H1 (cell line): Measurements from ENCODE around the gene CELF2. TPM values are rescaled to one million over a fixed set of nuclear protein-coding genes. Genes with fewer than 3 reads are reported as not detected.
A peak's percentile ranks its signal among the peaks of the same experiment; 100 is the strongest.

ENCODE experiments used
- CTCF ChIA-PET: fragments of 300-600 bp; sonication (Branson Sonifier 250); formaldehyde crosslinking; loops from one replicate; lab custom pipeline; 2021; ENCODE audit not compliant: partially characterized antibody; lab: Charles Lee
- POLR2A ChIA-PET: fragments of 300-600 bp; sonication (Branson Sonifier 250); formaldehyde crosslinking; loops from one replicate; lab custom pipeline; 2021; ENCODE audit warnings: inconsistent platforms; ENCODE audit not compliant: partially characterized antibody; lab: Charles Lee
- DNase-seq, 2 experiments: peaks; one replicate each; pipeline versions ENCODE4 v3.0.0 to v3.0.0-alpha.2; 2010 to 2022; ENCODE audit warnings: low spot score in 2 of 2, low read depth in 1 of 2, mixed read lengths in 1 of 2
- FAIRE-seq: peaks from 2 replicates; lab custom pipeline; 2011; peaks lifted over from hg19 to GRCh38; lab: Jason Lieb, UNC
- H2AFZ ChIP-seq: 2 replicates; pipeline ENCODE4 v1.8.1; 2012; ENCODE audit warnings: low read length, inconsistent platforms
- H2AK5ac ChIP-seq: 2 replicates; pipeline ENCODE4 v1.6.1; 2013; ENCODE audit warnings: low read depth, low read length
- H2BK120ac ChIP-seq: replicated peaks from 2 replicates; pipeline ENCODE3; 2013; ENCODE audit warnings: low read depth, low read length, inconsistent platforms
- H2BK12ac ChIP-seq: 2 replicates; pipeline ENCODE4 v1.6.1; 2013; ENCODE audit warnings: low read depth, low read length
- H2BK15ac ChIP-seq: 2 replicates; pipeline ENCODE4 v1.6.1; 2013; ENCODE audit warnings: low read length
- H2BK20ac ChIP-seq: 2 replicates; pipeline ENCODE4 v1.6.1; 2013; ENCODE audit warnings: low read length
- H2BK5ac ChIP-seq: 2 replicates; pipeline ENCODE4 v1.6.1; 2013; ENCODE audit warnings: low read depth, low read length
- H3K14ac ChIP-seq: 2 replicates; pipeline ENCODE4 v1.6.1; 2013; ENCODE audit warnings: inconsistent platforms; ENCODE audit not compliant: insufficient read length
- H3K18ac ChIP-seq: 2 replicates; pipeline ENCODE4 v1.6.1; 2013; ENCODE audit warnings: low read length; ENCODE audit errors: extremely low read depth
- H3K23ac ChIP-seq: 2 replicates; pipeline ENCODE4 v1.6.1; 2013; ENCODE audit warnings: inconsistent platforms; ENCODE audit not compliant: insufficient read length
- H3K23me2 ChIP-seq: 2 replicates; pipeline ENCODE4 v1.6.1; 2013; ENCODE audit warnings: low read depth, low read length
- H3K27ac ChIP-seq: 2 replicates; pipeline ENCODE4 v1.6.1; 2011; ENCODE audit warnings: low read depth, low read length, inconsistent platforms
- H3K27me3 ChIP-seq, 4 experiments: replicated peaks in 1 of 4; 1 replicate in 1 of 4; 2 replicates in 3 of 4; pipeline versions ENCODE4 v1.6.1 to v1.8.1; 2011 to 2013; ENCODE audit warnings: low read length in 3 of 4, mild to moderate bottlenecking in 3 of 4, inconsistent platforms in 2 of 4, mixed read lengths in 2 of 4, moderate library complexity in 1 of 4; ENCODE audit not compliant: control insufficient read depth in 3 of 4, insufficient read depth in 3 of 4; ENCODE audit errors: extremely low read depth in 1 of 4
- H3K36me3 ChIP-seq, 4 experiments: 2 replicates each; pipeline versions ENCODE4 v1.6.1 to v1.8.1; 2011 to 2013; ENCODE audit warnings: mild to moderate bottlenecking in 4 of 4, low read length in 3 of 4, moderate library complexity in 2 of 4, control low read depth in 1 of 4, inconsistent platforms in 1 of 4; ENCODE audit not compliant: insufficient read depth in 4 of 4, control insufficient read depth in 2 of 4
- H3K4ac ChIP-seq: replicated peaks from 2 replicates; pipeline ENCODE3; 2013; ENCODE audit warnings: low read length, low read depth, mixed read lengths, inconsistent platforms; ENCODE audit not compliant: insufficient read length
- H3K4me1 ChIP-seq, 4 experiments: replicated peaks in 1 of 4; 1 replicate in 1 of 4; 2 replicates in 3 of 4; pipeline versions ENCODE4 v1.6.1 to v1.8.1; 2011 to 2013; ENCODE audit warnings: low read length in 3 of 4, inconsistent platforms in 2 of 4, mixed read lengths in 1 of 4; ENCODE audit not compliant: insufficient read depth in 4 of 4, control insufficient read depth in 3 of 4
- H3K4me2 ChIP-seq, 2 experiments: 2 replicates each; pipeline versions ENCODE4 v1.6.1 to v1.8.1; 2011 to 2013; ENCODE audit warnings: low read depth in 2 of 2, low read length in 2 of 2, control low read depth in 1 of 2, inconsistent platforms in 1 of 2, mild to moderate bottlenecking in 1 of 2; ENCODE audit not compliant: insufficient read depth in 1 of 2
- H3K4me3 ChIP-seq, 4 experiments: fragments of 200-600, 300-600 bp in 1 of 4; sonication (generic), shearing (Covaris generic), sonication (Bioruptor Twin) in 1 of 4; 2 replicates each; pipeline versions ENCODE4 v1.5.1 to v1.8.1; 2011 to 2016; ENCODE audit warnings: low read length in 4 of 4, low read depth in 3 of 4, control low read depth in 2 of 4, inconsistent platforms in 2 of 4, mild to moderate bottlenecking in 2 of 4, mixed read lengths in 1 of 4, moderate library complexity in 1 of 4; ENCODE audit not compliant: insufficient read depth in 2 of 4; ENCODE audit errors: extremely low read depth in 1 of 4
- H3K56ac ChIP-seq: replicated peaks from 2 replicates; pipeline ENCODE3; 2013; ENCODE audit warnings: low read depth, mild to moderate bottlenecking, mixed read lengths, low read length, inconsistent platforms; ENCODE audit not compliant: insufficient read length
- H3K79me1 ChIP-seq: 2 replicates; pipeline ENCODE4 v1.6.1; 2013; ENCODE audit warnings: low read depth, low read length, control low read depth
- H3K79me2 ChIP-seq, 2 experiments: 2 replicates each; pipeline versions ENCODE4 v1.6.1 to v1.8.1; 2012 to 2013; ENCODE audit warnings: low read length in 2 of 2, mild to moderate bottlenecking in 2 of 2, inconsistent platforms in 1 of 2; ENCODE audit not compliant: insufficient read depth in 2 of 2, control insufficient read depth in 1 of 2
- H3K9ac ChIP-seq, 4 experiments: replicated peaks in 1 of 4; 1 replicate in 1 of 4; 2 replicates in 3 of 4; pipeline versions ENCODE4 v1.6.1 to v1.8.1; 2011 to 2013; ENCODE audit warnings: low read depth in 3 of 4, low read length in 3 of 4, control low read depth in 2 of 4, mild to moderate bottlenecking in 2 of 4, moderate library complexity in 2 of 4, inconsistent platforms in 1 of 4; ENCODE audit errors: extremely low read depth in 1 of 4
- H3K9me3 ChIP-seq, 2 experiments: 2 replicates each; pipeline versions ENCODE4 v1.6.1 to v1.8.1; 2012 to 2013; ENCODE audit warnings: mild to moderate bottlenecking in 2 of 2, moderate library complexity in 2 of 2, control low read depth in 1 of 2, inconsistent platforms in 1 of 2, low read depth in 1 of 2, low read length in 1 of 2, mixed read lengths in 1 of 2; ENCODE audit not compliant: insufficient read depth in 2 of 2
- H4K20me1 ChIP-seq, 2 experiments: replicated peaks in 1 of 2; 2 replicates each; pipeline versions ENCODE3 to v1.8.1; 2011 to 2013; ENCODE audit warnings: inconsistent platforms in 2 of 2, low read length in 2 of 2, mild to moderate bottlenecking in 1 of 2; ENCODE audit not compliant: insufficient read depth in 2 of 2, control insufficient read depth in 1 of 2
- H4K5ac ChIP-seq: 2 replicates; pipeline ENCODE4 v1.6.1; 2013; ENCODE audit warnings: low read length, low read depth, mixed read lengths, inconsistent platforms; ENCODE audit not compliant: insufficient read length
- H4K8ac ChIP-seq: 2 replicates; pipeline ENCODE4 v1.8.0; 2013; ENCODE audit warnings: mild to moderate bottlenecking, moderate library complexity, low read length, inconsistent platforms; ENCODE audit not compliant: insufficient read depth; ENCODE audit errors: extremely low read depth
- H4K91ac ChIP-seq: replicated peaks from 2 replicates; pipeline ENCODE3; 2013; ENCODE audit warnings: low read length, mixed read lengths, inconsistent platforms; ENCODE audit not compliant: insufficient read length
- ASH2L ChIP-seq: fragments of 200-600, 300-600 bp; sonication (generic); IDR thresholded peaks from one replicate; pipeline ENCODE4 v1.7.1; 2017; ENCODE audit warnings: low read length
- ATF2 ChIP-seq: IDR thresholded peaks from 2 replicates; pipeline ENCODE4 v1.6.1; 2012; ENCODE audit warnings: low read length, inconsistent platforms
- CBX8 ChIP-seq: fragments of 300-800, 300-1000 bp; sonication (generic); IDR thresholded peaks from 2 replicates; pipeline ENCODE4 v1.7.1; 2016; ENCODE audit warnings: low read depth, low read length, borderline replicate concordance
- CREB1 ChIP-seq: IDR thresholded peaks from 2 replicates; pipeline ENCODE4 v1.6.1; 2012; ENCODE audit warnings: inconsistent platforms
- EP300 ChIP-seq, 2 experiments: IDR thresholded peaks; 1 replicate in 1 of 2; 2 replicates in 1 of 2; pipeline ENCODE4 v1.6.1; 2011 to 2012; ENCODE audit warnings: low read depth in 2 of 2, low read length in 2 of 2, mild to moderate bottlenecking in 2 of 2, borderline replicate concordance in 1 of 2, inconsistent platforms in 1 of 2, moderate library complexity in 1 of 2
- RNF2 ChIP-seq: fragments of 200-900, 300-1000 bp; sonication (generic); IDR thresholded peaks from 2 replicates; pipeline ENCODE4 v1.7.1; 2016; ENCODE audit warnings: borderline replicate concordance, low read depth, mild to moderate bottlenecking, antibody characterized with exemption, low read length; ENCODE audit not compliant: poor library complexity, severe bottlenecking; ENCODE audit errors: missing control alignments
- SIX5 ChIP-seq: IDR thresholded peaks from 2 replicates; pipeline ENCODE4 v1.6.1; 2011; ENCODE audit warnings: mild to moderate bottlenecking, low read depth, low read length
- TEAD4 ChIP-seq: IDR thresholded peaks from 2 replicates; pipeline ENCODE4 v1.6.1; 2012; ENCODE audit warnings: low read depth, low read length, inconsistent platforms, mixed read lengths
- YY1 ChIP-seq: IDR thresholded peaks from 2 replicates; pipeline ENCODE4 v1.6.1; 2011; ENCODE audit warnings: low read depth, mild to moderate bottlenecking, low read length
- WGBS, 2 experiments: shearing (Covaris generic) in 1 of 2; methylation state at CpG; one replicate each; pipeline versions ENCODE4 v1.1.6 to v1.1.7; 2013 to 2015; ENCODE audit warnings: low lambda C conversion rate in 2 of 2, mixed read lengths in 2 of 2, inconsistent platforms in 1 of 2, low coverage in 1 of 2, missing lambda C conversion rate in 1 of 2; ENCODE audit not compliant: insufficient replicate concordance in 2 of 2, insufficient coverage in 1 of 2, insufficient read length in 1 of 2; ENCODE audit errors: extremely low coverage in 1 of 2, missing lambda C conversion rate in 1 of 2; 5-methylcytosine and 5-hydroxymethylcytosine counted together
- polyA plus RNA-seq, 7 experiments: library from polyadenylated mRNA; depleted of rRNA in 3 of 7; stranded (reverse) in 5 of 7; unstranded in 2 of 7; fragments of >200 nt in 5 of 7; fragments of 200-250 nt in 2 of 7; gene quantifications; 1 replicate in 5 of 7; 2 replicates in 1 of 7; 4 replicates in 1 of 7; pipeline versions ENCODE4 v1.2.1 to v1.2.3, GENCODE V29; 2011 to 2013; ENCODE audit warnings: missing spikeins in 2 of 7, mixed read lengths in 2 of 7
- total RNA-seq: library from RNA; stranded (reverse); fragmentation: NEBNext Ultra II Directional; extraction: Animal tissue kit (Norgen Biotek cat#: 25700); gene quantifications from 2 replicates; pipeline ENCODE4 v1.2.1, GENCODE V29; 2021

The CELF2 gene
- total and polyA plus RNA-seq, 2 of the 8 experiments (the other 6 are each of a cell fraction or from before 2014, with no cell fraction given) = 18.3 to 22.7 TPM

- H2BK120ac ChIP-seq = no peak overlapping the region
- H2BK20ac ChIP-seq = no peak overlapping the region
- ChIA-PET CTCF (interaction anchor here (1.4 to 2.8 kb wide), 4 partner anchors 12 to 94 kb away, joined by 3 to 12 read pairs (median 4); no protein-coding TSS in a partner anchor), POLR2A (interaction anchor here (0.8 to 1.5 kb wide), 2 partner anchors 16 to 451 kb away, joined by 3 read pairs; no protein-coding TSS in a partner anchor)
- no peak overlapping the region for H4K91ac ChIP-seq
- no peaks in the 10 kb centered on the region for H3K36me3 ChIP-seq
- H3K27me3 ChIP-seq = peaks cover 0 to 3% (median under 1%) of the 10 kb centered on the region in 4 experiments; a peak in 3 of 7 replicates
- H3K4me1 ChIP-seq = peaks cover 0 to 8% (median 1%) of the 10 kb centered on the region in 4 experiments; a peak in 3 of 7 replicates
- no peak overlapping the region for H3K14ac ChIP-seq
- H2BK12ac ChIP-seq = no peak overlapping the region
- no peak overlapping the region for H3K27ac ChIP-seq
- no peak overlapping the region for H3K23ac ChIP-seq
- peaks cover 0 to 15% of the 10 kb centered on the region in 2 experiments; a peak in 2 of 4 replicates for H3K79me2 ChIP-seq
- H4K20me1 ChIP-seq = no peaks in the 10 kb centered on the region
- H3K23me2 ChIP-seq = peaks cover 7% of the 10 kb centered on the region
- no peak overlapping the region for H3K4ac ChIP-seq
- no peak overlapping the region for H2BK5ac ChIP-seq
- H4K5ac ChIP-seq = no peak overlapping the region
- H4K8ac ChIP-seq = no peak overlapping the region
- DNase-seq (no peak), FAIRE-seq (no peak)
- H3K4me3 ChIP-seq = peak overlapping the region; percentile 45 to 83 (median 54)
- peak overlapping the region in 1 of 4 experiments; percentile 76; a peak in 1 of 7 replicates for H3K9ac ChIP-seq
- H3K4me2 ChIP-seq = peak overlapping the region; percentile 75 to 93
- H2BK15ac ChIP-seq = no peak overlapping the region
- H2AFZ ChIP-seq = no peak overlapping the region
- no peak overlapping the region for H3K56ac ChIP-seq
- H3K79me1 ChIP-seq = no peaks in the 10 kb centered on the region
- no peak overlapping the region for H2AK5ac ChIP-seq
- WGBS, 2 experiments = 30% methylated on average over 11 of the region's 11 CpGs; no CpG with 5 or more reads in 1 of the 2 experiments
- no peaks in the 10 kb centered on the region for H3K9me3 ChIP-seq
- no peak overlapping the region for H3K18ac ChIP-seq
- TF ChIP-seq RNF2 = no peak
- no peak for TF ChIP-seq SIX5
- no peak for TF ChIP-seq CBX8
- no peak for TF ChIP-seq CREB1
- TF ChIP-seq ATF2 = no peak
- no peak for TF ChIP-seq TEAD4
- no peak for TF ChIP-seq EP300 (IDR thresholded peaks at IDR 0.05; ENCODE audit: borderline replicate concordance in 1 of 2, low read depth in 2 of 2, low read length in 2 of 2)
- TF ChIP-seq ASH2L = no peak
- TF ChIP-seq YY1 = no peak
These were observed 1.4 kb downstream of the CELF2 start for GRCh38 chr10:11018855-11019631.
